SK-MEL-5 (cell line): ENCODE data around the gene AHSG. TPM values are rescaled to one million over a fixed set of nuclear protein-coding genes. Genes with fewer than 3 reads are reported as not detected.

Experiments
- DNase-seq: peaks from one replicate; pipeline ENCODE4 v3.0.0-alpha.2; 2016; ENCODE audit warnings: low read depth, low spot score
- in situ Hi-C: cut with HindIII; loops from 2 replicates; pipeline ENCODE4 v1.10.0; 2016; ENCODE audit warnings: low sequenced_read_pairs, high pct_unique_total_duplicates, low pct_unique_long_range_greater_than_20kb
- total RNA-seq: library from RNA; depleted of rRNA; stranded (reverse); fragments of >200 nt; shearing (Covaris generic); gene quantifications from 2 replicates; pipeline ENCODE4 v1.2.3, GENCODE V29; 2014

Gene AHSG
- total RNA-seq, 1 experiment from 2014 or later: not detected

GRCh38 chr3:186589856-186590579 lies 22.8 kb upstream of the AHSG start:
- no peak for DNase-seq

GRCh38 chr3:186590580-186591295 lies 22.1 kb upstream of the AHSG start:
- DNase-seq: no peak
- in situ Hi-C loops: no loop called here

More at GRCh38 chr3:186589856-186590579, 22.8 kb upstream of the AHSG start:
- in situ Hi-C loops: no loop called here

GRCh38 chr3:186592682-186593081 lies 20.2 kb upstream of the AHSG start:
- in situ Hi-C loops: no loop called here
- DNase-seq: no peak

- in situ Hi-C loops: no loop called here
- no peak for DNase-seq
These were observed 19.0 kb upstream of the AHSG start for GRCh38 chr3:186593862-186594261.

- DNase-seq: no peak
- in situ Hi-C loops: no loop called here
These were observed 18.2 kb upstream of the AHSG start for GRCh38 chr3:186594591-186595113.

GRCh38 chr3:186596568-186597287 lies 16.1 kb upstream of the AHSG start:
- DNase-seq: no peak
- in situ Hi-C loops: no loop called here

GRCh38 chr3:186598108-186598784 lies 14.6 kb upstream of the AHSG start:
- in situ Hi-C loops: no loop called here
- no peak for DNase-seq

- DNase-seq: no peak
- in situ Hi-C loops: no loop called here
These were observed 14.1 kb upstream of the AHSG start for GRCh38 chr3:186598794-186599141.

- in situ Hi-C loops: no loop called here
- DNase-seq: no peak
These were observed 13.6 kb upstream of the AHSG start for GRCh38 chr3:186599142-186599784.

GRCh38 chr3:186599785-186600166 lies 13.1 kb upstream of the AHSG start:
- in situ Hi-C loops: no loop called here
- no peak for DNase-seq

- no peak for DNase-seq
- in situ Hi-C loops: no loop called here
These were observed 12.0 kb upstream of the AHSG start for GRCh38 chr3:186600896-186601295.

- in situ Hi-C loops: no loop called here
These were observed 9.7 kb upstream of the AHSG start for GRCh38 chr3:186603159-186603558.

GRCh38 chr3:186605078-186605477 lies 7.8 kb upstream of the AHSG start:
- DNase-seq: no peak
- in situ Hi-C loops: no loop called here

More at GRCh38 chr3:186603159-186603558, 9.7 kb upstream of the AHSG start:
- DNase-seq: no peak

GRCh38 chr3:186605561-186606545 lies 7.0 kb upstream of the AHSG start:
- in situ Hi-C loops: no loop called here
- DNase-seq: no peak

GRCh38 chr3:186608624-186609215 lies 4.1 kb upstream of the AHSG start:
- DNase-seq: no peak
- in situ Hi-C loops: no loop called here

- in situ Hi-C loops: no loop called here
- DNase-seq: peak; percentile 80
These were observed 3.5 kb upstream of the AHSG start for GRCh38 chr3:186609247-186609868.
